NCI-H2107 (cell line): ENCODE measurements around the gene DNAJA3.

Experiments used
- DNase-seq: peaks from one replicate; lab custom pipeline; 2025; lab: John Stamatoyannopoulos, UW

Gene DNAJA3

GRCh38 chr16:4474192-4474961 is 48.7 kb downstream of the DNAJA3 start, which contains the start of gene NMRAL1:
Gene NMRAL1 (minus strand): TSS chr16:4474625. CDS start chr16:4474132, 493 bp downstream.
- DNase-seq = no peak

- DNase-seq = peak; percentile 86
Observed at GRCh38 chr16:4475880-4476788, 50.5 kb downstream of the DNAJA3 start, which contains the start of gene HMOX2. Gene HMOX2 (plus strand): TSS chr16:4476398. CDS start chr16:4505525, 29,127 bp downstream.

GRCh38 chr16:4477966-4478365 is 52.3 kb downstream of the DNAJA3 start:
- no peak for DNase-seq

- DNase-seq = no peak
Observed at GRCh38 chr16:4481526-4481925, 55.9 kb downstream of the DNAJA3 start.

- DNase-seq = no peak
Observed at GRCh38 chr16:4481963-4482362, 56.3 kb downstream of the DNAJA3 start.

GRCh38 chr16:4486126-4486893 is 60.6 kb downstream of the DNAJA3 start:
- DNase-seq = no peak

GRCh38 chr16:4487955-4488498 is 62.4 kb downstream of the DNAJA3 start:
- DNase-seq = no peak

GRCh38 chr16:4488499-4488967 is 62.9 kb downstream of the DNAJA3 start:
- DNase-seq = no peak

GRCh38 chr16:4489030-4489429 is 63.4 kb downstream of the DNAJA3 start:
- DNase-seq = no peak

GRCh38 chr16:4491898-4492297 is 66.2 kb downstream of the DNAJA3 start:
- no peak for DNase-seq

- no peak for DNase-seq
Observed at GRCh38 chr16:4494746-4495490, 69.2 kb downstream of the DNAJA3 start.

- no peak for DNase-seq
Observed at GRCh38 chr16:4495766-4496165, 70.1 kb downstream of the DNAJA3 start.

- DNase-seq = no peak
Observed at GRCh38 chr16:4496305-4496704, 70.6 kb downstream of the DNAJA3 start.

GRCh38 chr16:4498546-4499195 is 73.0 kb downstream of the DNAJA3 start:
- DNase-seq = no peak

GRCh38 chr16:4499196-4499555 is 73.5 kb downstream of the DNAJA3 start:
- no peak for DNase-seq

- no peak for DNase-seq
Observed at GRCh38 chr16:4500272-4500671, 74.6 kb downstream of the DNAJA3 start.

GRCh38 chr16:4501071-4501478 is 75.4 kb downstream of the DNAJA3 start:
- no peak for DNase-seq

GRCh38 chr16:4505356-4506147 is 79.9 kb downstream of the DNAJA3 start:
- no peak for DNase-seq
